ENCODE results near the gene HSPBP1. TPM values are rescaled to one million over a fixed set of nuclear protein-coding genes. Genes with fewer than 3 reads are reported as not detected.

The HSPBP1 gene
- total RNA-seq, 4 donors from 2014 or later = 4.9 to 17.9 (median 10.4) TPM

DNA sequence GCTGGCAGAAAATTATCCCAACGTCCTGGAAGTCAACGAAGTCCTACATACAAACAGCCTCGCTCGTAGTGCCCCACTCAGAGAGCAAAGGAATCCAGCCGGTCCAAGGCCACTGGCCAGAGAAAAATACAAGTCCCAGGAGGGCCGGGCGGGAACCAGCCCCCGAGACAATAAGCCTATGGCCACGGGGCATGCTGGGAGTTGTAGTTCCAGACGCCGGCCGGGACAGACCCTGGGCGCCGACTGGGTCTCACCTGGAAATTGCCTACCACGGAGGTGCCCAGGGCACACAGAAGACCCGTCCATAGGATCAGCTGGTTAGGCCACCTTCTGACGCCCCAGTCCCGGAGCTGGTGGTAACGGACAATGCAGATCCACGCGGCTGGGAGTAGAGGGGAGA, 39.9 kb upstream of the HSPBP1 start:
- TF ChIP-seq, protein P1, sequence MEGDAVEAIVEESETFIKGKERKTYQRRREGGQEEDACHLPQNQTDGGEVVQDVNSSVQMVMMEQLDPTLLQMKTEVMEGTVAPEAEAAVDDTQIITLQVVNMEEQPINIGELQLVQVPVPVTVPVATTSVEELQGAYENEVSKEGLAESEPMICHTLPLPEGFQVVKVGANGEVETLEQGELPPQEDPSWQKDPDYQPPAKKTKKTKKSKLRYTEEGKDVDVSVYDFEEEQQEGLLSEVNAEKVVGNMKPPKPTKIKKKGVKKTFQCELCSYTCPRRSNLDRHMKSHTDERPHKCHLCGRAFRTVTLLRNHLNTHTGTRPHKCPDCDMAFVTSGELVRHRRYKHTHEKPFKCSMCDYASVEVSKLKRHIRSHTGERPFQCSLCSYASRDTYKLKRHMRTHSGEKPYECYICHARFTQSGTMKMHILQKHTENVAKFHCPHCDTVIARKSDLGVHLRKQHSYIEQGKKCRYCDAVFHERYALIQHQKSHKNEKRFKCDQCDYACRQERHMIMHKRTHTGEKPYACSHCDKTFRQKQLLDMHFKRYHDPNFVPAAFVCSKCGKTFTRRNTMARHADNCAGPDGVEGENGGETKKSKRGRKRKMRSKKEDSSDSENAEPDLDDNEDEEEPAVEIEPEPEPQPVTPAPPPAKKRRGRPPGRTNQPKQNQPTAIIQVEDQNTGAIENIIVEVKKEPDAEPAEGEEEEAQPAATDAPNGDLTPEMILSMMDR (IDR thresholded peaks at IDR 0.05; ENCODE audit: low read depth) = no peak

DNA sequence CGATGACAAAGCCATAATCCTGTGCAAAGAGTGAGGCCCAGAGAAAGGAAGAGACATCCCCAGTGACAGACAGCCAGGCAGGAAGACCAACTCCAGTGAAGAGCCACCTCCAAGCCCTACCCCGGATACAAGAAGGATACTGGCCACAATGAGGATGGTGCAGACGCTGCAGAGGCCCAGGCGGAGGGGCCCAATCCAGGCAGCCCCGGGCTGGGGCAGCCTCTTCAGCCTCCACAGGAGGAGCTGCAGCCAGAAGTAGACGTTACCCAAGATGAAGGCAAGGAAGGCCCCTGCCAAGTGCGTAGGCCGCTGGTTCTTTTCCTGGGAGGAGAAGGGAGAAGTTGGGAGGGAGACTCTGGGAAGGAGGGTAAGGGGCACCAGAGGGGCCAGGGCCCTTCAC, 36.7 kb upstream of the HSPBP1 start:
- TF ChIP-seq, protein P1 (IDR thresholded peaks at IDR 0.05; ENCODE audit: low read depth) = no peak

DNA sequence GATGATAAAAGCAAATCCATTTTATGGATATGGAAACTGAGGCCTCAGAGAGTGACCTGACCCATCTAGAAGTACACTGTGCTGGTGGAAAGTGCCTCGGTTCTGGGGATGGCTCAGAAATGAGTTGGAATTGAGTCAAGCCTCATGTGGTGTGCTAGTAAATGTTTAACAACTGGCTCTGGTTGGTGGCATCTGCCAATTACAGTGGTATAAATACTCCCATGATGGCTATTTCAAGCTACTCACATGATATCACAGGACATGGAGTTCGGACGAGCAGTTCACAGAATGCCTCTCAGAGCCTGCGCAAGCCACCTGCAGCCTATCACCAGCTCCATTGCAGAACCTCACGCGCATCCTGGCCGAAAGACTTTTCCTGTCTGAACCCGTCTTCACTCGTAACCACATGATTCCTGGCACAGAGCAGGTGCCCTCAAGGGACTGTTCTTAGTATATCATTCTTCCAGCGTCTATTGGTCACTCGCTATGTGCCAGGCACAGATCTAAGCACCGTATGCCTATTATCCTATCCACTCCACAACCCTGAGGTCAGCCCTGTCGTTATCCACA, 36.1 kb upstream of the HSPBP1 start:
- TF ChIP-seq, protein P1 (IDR thresholded peaks at IDR 0.05; ENCODE audit: low read depth) = no peak

DNA sequence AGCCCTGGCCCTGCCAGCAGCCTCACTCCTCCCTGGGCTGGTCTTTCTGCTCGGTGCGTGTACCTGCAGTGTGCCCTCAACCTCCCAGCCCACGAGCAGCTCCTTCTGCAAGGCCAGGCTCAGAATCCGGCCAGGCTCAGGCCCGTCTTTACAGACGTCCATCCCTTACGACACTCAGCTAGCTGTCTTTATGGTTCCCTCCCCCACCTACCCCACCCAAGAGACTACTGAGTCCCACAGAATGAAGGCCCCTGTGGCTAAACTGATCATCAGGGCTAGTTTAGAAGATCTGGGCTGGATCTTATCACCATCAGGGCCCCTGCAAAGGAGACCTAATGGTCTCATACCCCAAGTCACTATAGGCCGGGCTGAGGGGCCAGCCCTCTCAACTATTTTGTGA, 34.5 kb upstream of the HSPBP1 start:
- TF ChIP-seq, protein P1 (IDR thresholded peaks at IDR 0.05; ENCODE audit: low read depth) = no peak

DNA sequence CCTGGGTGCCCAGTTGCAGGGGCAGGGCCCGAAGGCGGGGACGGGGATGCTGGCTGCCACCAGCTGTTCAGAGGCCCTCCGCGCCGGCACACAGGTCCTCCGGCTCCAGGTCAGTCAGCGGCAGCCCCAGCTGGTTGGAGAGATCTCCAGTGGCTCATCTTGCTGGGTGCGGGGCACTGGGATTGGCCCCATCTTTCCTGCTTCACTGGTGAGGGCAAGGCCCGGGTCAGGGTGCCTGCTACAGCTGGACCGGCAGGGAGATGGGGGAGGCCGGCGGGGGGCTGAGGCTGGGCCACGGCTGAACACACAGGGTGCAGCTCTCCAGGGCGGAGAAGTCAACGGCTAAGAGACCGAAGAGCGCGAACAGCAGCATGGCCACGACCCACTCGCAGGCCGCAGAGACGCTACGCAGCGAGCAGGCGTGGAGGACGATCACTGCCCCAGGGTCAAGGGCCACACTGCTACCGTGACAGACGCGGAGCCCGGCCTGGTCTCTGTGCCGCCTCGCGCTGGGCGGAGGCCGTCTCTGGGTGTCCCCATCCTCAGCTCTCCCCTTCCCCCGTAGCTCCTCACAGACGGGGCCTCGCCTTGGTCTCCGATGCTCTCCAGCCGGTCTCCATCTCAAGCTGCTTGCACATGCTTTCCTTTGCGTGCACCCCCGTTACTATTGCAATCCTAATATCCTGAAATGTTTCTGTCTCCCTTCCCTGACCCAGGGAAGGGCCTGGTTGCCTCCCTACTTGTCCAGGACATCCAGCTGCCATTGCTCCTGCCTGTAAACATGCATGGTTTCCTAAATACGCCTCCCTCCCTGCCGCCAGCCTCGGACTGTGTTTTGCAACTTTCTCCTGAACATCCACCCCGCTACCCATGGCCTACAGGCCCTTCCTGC, 33.0 kb upstream of the HSPBP1 start:
- TF ChIP-seq, protein P1 (IDR thresholded peaks at IDR 0.05; ENCODE audit: low read depth) = no peak

DNA sequence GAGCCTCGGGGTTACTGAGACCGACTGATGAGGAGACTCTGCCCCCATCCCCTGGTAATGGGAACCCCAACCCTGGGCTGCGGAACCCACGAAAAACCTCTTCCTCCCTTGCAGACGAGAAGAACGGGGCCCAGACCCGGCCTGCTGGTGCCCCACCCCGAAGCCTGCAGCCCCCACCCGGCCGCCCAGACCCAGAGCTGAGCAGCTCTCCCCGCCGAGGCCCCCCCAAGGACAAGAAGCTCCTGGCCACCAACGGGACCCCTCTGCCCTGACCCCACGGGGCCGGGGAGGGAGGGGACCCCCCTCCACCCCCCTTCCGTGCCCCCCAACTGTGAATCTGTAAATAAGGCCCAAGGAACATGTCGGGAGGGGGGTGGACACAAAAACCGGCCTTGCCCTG, 31.9 kb upstream of the HSPBP1 start:
- TF ChIP-seq, protein P1 (IDR thresholded peaks at IDR 0.05; ENCODE audit: low read depth) = no peak

DNA sequence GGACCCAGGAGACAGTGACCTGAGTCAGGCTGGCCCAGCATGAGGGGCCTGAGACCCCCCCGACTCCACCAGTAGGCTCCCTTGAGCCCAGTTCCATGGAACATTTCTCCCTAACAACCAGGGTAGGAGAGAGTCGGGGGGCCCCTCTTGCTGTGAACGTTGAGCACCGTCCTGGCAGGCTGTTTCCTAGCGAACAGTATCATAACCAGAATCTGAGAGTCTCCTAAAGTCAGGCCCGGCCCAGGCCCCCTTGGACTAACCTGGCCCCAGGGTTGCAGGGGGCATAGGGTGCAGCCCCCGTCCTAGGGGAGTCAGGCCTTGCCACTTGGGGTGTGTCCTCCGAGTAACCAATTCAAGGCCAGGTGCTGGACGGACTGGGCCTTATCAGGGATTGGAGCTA, 31.5 kb upstream of the HSPBP1 start:
- TF ChIP-seq, protein P1 (IDR thresholded peaks at IDR 0.05; ENCODE audit: low read depth) = no peak

Data from subcutaneous adipose tissue (tissue), 4 donors.